Fibroblast of lung (primary cell): ENCODE results near the gene UBXN11.

Experiments
- CTCF ChIP-seq, 2 donors: IDR thresholded peaks in 1 of 2; conservative IDR thresholded peaks in 1 of 2; 1 replicate in 1 of 2; 2 replicates in 1 of 2; pipeline ENCODE4 v1.5.1; 2011 to 2012; ENCODE audit warnings: low read length in 2 of 2, control low read depth in 1 of 2, inconsistent platforms in 1 of 2, low read depth in 1 of 2, mild to moderate bottlenecking in 1 of 2
- EZH2 ChIP-seq: IDR thresholded peaks from 2 replicates; pipeline ENCODE4 v1.5.1; 2012; ENCODE audit warnings: low read length, control low read depth, mild to moderate bottlenecking; ENCODE audit errors: missing control alignments

- TF ChIP-seq EZH2 (no peak), CTCF (conservative IDR thresholded peaks at IDR 0.05 in 1 of 2, IDR thresholded peaks at IDR 0.05 in 1 of 2; ENCODE audit: low read depth in 1 of 2, low read length in 2 of 2) (no peak)
Measured at GRCh38 chr1:26323382-26323781, 16.9 kb upstream of the UBXN11 start.
